COR-L47 (cell line): ENCODE data around the gene WDR54.
"Not testable (repeated sequence)": the region's sequence is repeated elsewhere in the genome, so short reads cannot be mapped to it uniquely, and the experiment has no call there.

Experiments used
- DNase-seq: peaks from one replicate; lab custom pipeline; 2025; lab: John Stamatoyannopoulos, UW

Gene WDR54

DNA sequence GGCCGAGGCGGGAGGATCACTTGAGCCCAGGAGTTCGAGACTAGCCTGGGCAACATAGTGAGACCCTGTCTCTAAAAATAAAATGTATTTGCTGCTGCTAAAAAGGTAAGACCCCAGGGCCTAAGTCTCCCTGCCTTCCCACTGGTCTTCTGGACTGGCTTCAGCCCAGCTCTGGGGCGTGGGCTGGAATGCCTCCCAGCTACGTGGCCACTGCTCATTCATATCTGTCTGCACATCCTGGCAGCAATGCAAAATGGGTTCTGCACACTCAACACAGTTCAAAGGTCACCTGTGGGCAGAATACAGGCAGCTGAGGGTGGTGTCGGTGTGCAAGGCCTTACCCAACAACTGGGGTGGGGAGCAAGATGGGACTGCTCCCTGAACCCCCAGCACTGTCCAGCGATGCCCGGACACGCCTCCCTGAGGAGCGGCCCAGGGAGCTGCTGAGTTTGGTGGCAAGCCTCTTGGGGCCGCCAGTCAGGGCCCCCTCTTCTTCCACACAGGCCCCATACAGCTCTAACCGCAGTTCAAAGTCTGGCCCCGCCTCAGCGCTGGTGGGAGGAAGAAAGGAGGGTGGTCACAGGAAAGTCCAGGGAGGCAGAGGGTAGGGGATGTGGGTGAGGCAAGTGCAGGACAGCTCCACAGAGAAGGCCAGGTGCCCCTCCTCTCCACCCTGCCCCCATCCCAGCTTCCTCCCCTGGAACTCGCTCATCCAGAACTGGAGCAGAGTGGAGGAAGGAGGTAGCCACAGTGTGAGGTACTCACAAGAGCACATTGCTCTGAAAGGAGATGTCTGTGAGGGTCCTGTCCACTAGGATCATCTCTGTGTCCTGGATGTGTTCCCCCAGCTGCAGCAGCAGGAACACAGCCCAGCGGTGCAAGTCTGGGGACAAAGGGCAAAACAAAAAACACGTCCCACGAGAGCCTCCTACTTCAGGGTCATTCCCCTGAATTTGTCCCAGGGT, 8.2 kb downstream of the WDR54 start:
- DNase-seq, result no peak

DNA sequence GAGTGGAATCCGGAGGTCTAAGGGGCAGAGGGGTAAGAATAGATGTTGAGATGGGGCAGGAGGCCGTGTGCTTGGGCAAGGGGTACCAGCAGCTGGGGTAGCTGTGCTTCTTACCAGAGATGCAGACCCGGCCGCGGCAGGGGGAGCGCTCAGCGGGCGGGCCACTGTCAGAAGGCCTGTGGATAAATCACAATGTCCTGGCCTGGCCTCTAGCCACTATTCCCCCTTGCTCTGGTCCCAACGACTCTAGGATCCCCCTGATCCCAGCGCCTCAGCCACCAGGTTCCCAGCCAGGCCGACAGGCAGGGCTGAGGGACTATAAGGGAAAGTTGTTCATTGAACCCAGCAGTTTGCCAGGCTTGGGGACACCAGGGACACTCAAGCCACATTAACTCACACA, 9.0 kb downstream of the WDR54 start:
- DNase-seq, result no peak

GRCh38 chr2:74436111-74436805, 14.7 kb downstream of the WDR54 start:
- no peak for DNase-seq

- no peak for DNase-seq
These were observed 15.5 kb downstream of the WDR54 start for GRCh38 chr2:74436848-74437695.

- no peak for DNase-seq
These were observed 16.7 kb downstream of the WDR54 start for GRCh38 chr2:74438248-74438647.

GRCh38 chr2:74439373-74439772, 17.8 kb downstream of the WDR54 start:
- no peak for DNase-seq

DNA sequence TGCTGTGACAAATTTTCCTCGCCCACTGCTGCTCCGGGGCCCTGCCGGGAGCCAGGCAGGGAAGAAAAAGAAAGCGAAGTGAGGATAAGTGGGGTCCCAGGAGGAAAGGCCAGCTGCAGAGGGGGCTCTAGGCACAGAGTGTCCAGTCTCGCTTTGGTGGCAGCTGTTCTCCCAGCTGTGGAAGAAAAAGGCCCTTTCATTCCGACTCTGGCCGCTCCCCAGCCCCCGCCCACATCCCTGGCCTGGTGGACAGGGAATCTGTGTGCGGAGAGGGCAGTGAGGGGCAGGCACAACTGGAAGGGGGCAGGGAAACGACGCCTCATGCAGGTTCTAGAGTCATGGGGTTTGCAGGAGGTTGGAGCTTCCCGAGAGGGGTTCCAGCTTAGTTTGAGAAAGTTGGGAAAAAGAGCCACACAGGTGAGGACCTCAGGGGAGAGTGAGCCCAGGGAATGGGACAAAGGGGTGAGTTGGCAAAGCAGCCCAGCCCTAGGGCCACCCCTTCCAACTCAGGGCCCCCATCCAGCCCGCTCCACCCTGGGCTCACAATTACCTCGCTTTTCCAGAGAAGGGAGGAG, 18.4 kb downstream of the WDR54 start:
- DNase-seq, result no peak

DNA sequence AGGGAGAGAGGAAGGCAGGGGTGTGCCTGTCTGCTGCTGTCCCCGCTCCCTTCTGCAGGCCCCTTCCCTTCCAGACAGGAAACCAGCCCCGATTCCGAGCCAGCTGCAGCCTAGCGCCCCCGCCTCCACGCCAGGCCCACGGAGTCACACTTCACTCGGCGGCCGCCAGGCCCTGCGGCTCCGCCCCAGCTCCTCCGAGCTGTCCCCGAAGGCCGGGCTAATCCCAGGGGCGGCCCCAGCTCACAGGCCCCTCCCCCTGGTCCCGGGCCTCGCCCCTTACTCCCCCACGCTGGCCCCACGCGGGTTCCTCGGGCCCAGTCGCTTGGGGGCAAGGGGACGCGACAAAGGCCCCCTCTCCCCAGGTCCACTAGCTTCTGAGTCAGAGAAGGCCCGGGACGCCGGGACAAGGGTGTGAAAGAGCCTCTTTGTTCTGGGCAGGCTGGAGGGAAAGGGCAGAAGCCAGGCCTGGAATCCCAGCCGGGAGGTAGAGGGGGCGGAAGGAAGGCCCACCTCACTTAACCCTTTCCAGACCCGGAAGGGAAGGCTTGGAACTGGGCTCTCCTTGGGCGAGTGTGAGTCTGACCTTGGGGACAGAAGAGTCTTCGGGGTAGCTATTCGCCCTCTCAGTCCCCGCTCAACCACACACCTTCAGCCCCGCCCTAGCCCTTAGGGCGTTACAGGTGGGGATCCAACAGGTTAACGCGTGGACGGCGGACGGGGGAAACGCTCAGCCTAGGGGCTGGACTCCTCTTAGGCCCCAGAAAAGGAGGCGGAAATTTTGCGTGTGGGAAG, 19.0 kb downstream of the WDR54 start:
- peak; percentile 83 for DNase-seq

DNA sequence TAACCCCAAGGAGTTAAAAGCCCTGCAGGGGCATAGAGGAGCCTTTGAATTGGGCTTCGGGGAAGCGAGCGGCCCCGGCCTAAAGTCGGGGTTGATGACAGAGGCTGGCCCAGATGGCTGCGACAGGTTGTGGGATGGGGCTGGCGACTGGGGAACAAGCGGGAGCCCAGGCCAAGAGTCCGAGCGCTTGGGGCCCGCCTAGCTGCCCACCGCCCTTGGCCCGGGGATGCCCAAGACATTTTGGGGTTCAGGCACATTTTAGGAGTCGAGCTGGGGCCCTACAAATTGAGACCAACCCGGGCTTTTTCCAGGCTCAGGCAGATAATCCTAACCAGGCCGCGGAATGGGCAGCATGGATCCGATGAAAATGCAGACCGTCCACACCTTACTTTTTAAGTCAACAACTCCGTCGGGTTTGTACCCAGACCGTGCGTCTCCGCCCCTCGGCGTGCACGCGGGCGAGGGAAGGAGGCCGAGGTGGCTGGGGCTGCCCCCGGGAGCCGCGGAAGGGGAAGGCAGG, 19.7 kb downstream of the WDR54 start:
- peak; percentile 41 for DNase-seq

GRCh38 chr2:74441690-74442482, 20.4 kb downstream of the WDR54 start, which contains the start of gene RTKN:
Gene RTKN, minus strand, starts transcription at chr2:74441937. Its CDS starts 121 bp downstream, at chr2:74441816.
- peak; percentile 41 for DNase-seq

DNA sequence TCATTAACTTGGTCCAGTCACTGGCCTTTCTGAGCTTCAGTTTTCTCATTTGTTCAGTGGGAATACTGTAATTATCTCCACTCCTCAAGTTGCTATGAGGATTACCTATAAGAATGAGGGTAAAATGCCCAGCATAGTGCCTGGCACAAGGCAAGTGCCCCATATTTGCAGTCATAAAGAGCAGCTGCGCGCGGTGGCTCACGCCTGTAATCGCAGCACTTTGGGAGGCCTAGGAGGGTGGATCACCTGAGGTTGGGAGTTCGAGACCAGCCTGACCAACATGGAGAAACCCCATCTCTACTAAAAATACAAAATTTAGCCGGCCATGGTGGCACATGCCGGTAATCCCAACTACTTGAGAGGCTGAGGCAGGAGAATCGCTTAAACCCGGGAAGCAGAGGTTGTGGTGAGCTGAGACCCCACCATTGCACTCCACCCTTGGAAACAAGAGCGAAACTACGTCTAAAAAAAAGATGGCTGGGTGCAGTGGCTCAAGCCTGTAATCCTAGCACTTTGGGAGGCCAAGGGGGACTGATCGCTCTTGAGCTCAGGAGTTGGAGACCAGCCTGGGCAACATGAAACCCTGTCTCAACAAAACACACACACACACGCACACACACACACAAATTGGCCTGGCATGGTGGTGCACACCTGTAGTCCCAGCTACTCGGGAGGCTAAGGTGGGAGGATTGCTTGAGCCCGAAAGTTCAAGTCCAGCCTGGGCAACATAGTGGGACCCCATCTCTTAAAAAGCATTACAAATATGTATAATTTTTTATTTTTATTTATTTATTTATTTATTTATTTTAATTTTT, 21.2 kb downstream of the WDR54 start:
- not testable (repeated sequence) for DNase-seq

DNA sequence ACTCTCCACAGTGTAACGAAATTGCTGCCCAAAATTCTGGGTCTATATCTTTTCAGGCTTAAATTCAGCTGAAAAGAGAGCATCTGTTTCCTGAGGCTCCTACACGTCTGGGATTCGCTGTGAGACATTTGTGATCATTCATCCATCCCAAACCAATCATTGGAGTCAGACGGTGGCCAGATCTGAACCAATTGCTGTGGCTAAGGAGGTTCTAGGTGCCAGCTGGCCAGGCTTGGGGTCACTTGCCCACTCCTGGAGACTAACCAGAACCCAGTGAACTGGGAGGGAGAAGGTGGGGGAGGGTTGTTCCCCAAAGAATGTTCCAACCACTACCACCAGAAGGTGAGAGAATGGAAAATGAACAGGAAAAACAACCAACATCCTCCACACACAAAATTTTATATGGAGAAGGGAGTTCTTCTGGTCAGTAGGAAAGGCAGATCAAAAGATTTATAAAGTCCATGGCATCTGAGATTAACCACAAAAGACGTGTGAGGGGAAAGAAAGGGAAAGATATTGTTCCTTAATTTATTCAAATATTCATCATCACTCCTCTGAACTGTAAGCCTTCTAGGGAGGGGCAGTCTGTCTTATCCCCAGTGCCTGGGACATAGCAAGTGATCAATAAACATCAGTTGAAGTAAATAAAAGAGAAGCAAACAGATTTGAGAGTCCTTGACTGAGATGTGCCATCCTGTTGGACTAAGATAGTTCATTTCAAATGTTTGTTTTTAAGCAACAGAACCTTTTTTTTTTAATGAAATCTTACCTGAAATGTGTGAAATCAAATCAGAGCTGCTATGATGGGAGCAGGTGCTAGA, 23.2 kb downstream of the WDR54 start:
- DNase-seq, result no peak

GRCh38 chr2:74447230-74447999, 25.9 kb downstream of the WDR54 start:
- DNase-seq, result no peak

DNA sequence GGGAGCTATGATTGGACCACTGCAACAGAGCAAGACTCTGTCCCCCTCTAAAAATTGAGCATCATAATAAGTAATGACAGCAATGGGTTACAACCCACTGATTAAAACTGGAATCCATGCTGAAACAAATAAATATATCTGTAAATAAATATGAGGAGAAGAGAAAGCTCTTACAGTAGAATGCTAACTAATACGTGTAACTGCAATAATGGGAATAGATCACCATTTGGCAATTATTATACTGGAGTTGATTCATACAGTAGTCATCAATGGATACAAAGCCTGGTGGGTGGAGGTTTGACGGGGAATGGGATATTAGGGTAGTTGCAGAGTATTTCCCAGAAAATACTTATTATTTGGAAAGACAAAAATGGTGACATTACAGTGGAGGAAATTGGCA, 27.2 kb downstream of the WDR54 start:
- no peak for DNase-seq

DNA sequence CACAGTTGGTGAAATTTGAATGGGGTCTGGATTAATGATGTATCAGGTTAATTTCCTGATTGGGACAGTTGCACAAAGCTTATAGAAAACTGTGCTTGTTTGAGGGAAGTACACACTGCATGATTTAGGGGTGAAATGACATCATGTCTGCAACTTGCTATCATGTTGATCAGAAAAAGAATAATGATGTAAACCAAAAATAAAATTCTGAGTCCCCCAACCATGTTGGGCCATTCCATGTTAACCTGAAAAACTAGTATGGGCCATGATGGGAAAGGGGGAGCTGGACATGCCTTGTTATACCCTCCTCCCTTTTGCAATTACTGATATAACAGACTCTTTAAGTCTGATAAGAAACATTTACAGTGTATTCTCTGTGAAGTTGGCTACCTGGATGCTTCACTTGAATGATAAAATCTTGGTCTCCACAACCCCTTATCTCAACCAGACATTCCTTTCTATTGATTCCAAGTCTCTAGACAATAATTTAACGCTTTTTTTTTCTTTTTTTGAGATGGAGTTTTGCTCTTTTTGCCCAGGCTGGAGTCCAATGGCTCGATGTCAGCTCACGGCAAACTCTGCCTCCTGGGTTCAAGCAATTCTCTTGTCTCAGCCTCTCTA, 29.1 kb downstream of the WDR54 start:
- no peak for DNase-seq

- peak; percentile 95 for DNase-seq
These were observed 33.4 kb downstream of the WDR54 start, which contains the start of gene INO80B for GRCh38 chr2:74454654-74455511. Gene INO80B, plus strand, starts transcription at chr2:74455087. Its CDS starts 30 bp downstream, at chr2:74455117.
